Activated CD4-positive, alpha-beta T cell treated with anti-CD3 and anti-CD28 coated beads, Interleukin-2, amount 50 U/mL, for 48 hours (primary cell): ENCODE data around the gene TFAP2A.

ENCODE experiments used
- DNase-seq, 2 experiments: peaks; one replicate each; pipeline ENCODE4 v3.0.0-alpha.2; 2020

The TFAP2A gene

GRCh38 chr6:10398446-10399218 lies 16.2 kb downstream of the TFAP2A start:
- no peak for DNase-seq

- no peak for DNase-seq
Observed at GRCh38 chr6:10397756-10398445, 17.0 kb downstream of the TFAP2A start.

GRCh38 chr6:10396785-10397184 lies 18.1 kb downstream of the TFAP2A start:
- no peak for DNase-seq

- DNase-seq = no peak
Observed at GRCh38 chr6:10395704-10396546, 18.9 kb downstream of the TFAP2A start.

- no peak for DNase-seq
Observed at GRCh38 chr6:10395171-10395703, 19.6 kb downstream of the TFAP2A start.

GRCh38 chr6:10393544-10394225 lies 21.2 kb downstream of the TFAP2A start:
- no peak for DNase-seq

- DNase-seq = no peak
Observed at GRCh38 chr6:10391799-10392198, 23.1 kb downstream of the TFAP2A start.

GRCh38 chr6:10391299-10391630 lies 23.6 kb downstream of the TFAP2A start:
- no peak for DNase-seq

- no peak for DNase-seq
Observed at GRCh38 chr6:10390495-10391298, 24.2 kb downstream of the TFAP2A start.

- DNase-seq = no peak
Observed at GRCh38 chr6:10389739-10390494, 25.0 kb downstream of the TFAP2A start.

GRCh38 chr6:10386756-10387654 lies 27.9 kb downstream of the TFAP2A start:
- no peak for DNase-seq

- DNase-seq = no peak
Observed at GRCh38 chr6:10386220-10386619, 28.7 kb downstream of the TFAP2A start.

- DNase-seq = no peak
Observed at GRCh38 chr6:10385524-10386132, 29.2 kb downstream of the TFAP2A start.

GRCh38 chr6:10384610-10385523 lies 30.0 kb downstream of the TFAP2A start:
- DNase-seq = no peak

- no peak for DNase-seq
Observed at GRCh38 chr6:10384091-10384609, 30.7 kb downstream of the TFAP2A start.

GRCh38 chr6:10383331-10384090 lies 31.4 kb downstream of the TFAP2A start:
- DNase-seq = no peak

- no peak for DNase-seq
Observed at GRCh38 chr6:10382728-10383330, 32.0 kb downstream of the TFAP2A start.
